Astrocyte (in vitro differentiated cells and primary cell): Measurements from ENCODE around the gene MCRS1. TPM values are rescaled to one million over a fixed set of nuclear protein-coding genes. Genes with fewer than 3 reads are reported as not detected.

Experiments used
- DNase-seq: peaks from one replicate; pipeline ENCODE4 v3.0.0-alpha.2; 2010; ENCODE audit warnings: low read depth
- FAIRE-seq: peaks from 2 replicates; lab custom pipeline; 2011; peaks lifted over from hg19 to GRCh38; lab: Jason Lieb, UNC
- H2AFZ ChIP-seq: 2 replicates; pipeline ENCODE4 v1.6.0; 2012; ENCODE audit warnings: low read depth, low read length, inconsistent platforms
- H3K27ac ChIP-seq: 2 replicates; pipeline ENCODE4 v1.5.1; 2011; ENCODE audit warnings: low read depth, low read length, inconsistent platforms
- H3K27me3 ChIP-seq: 2 replicates; pipeline ENCODE4 v1.6.0; 2011; ENCODE audit warnings: low read length, inconsistent platforms; ENCODE audit not compliant: insufficient read depth
- H3K36me3 ChIP-seq: 2 replicates; pipeline ENCODE4 v1.5.1; 2011; ENCODE audit warnings: low read length, inconsistent platforms; ENCODE audit not compliant: insufficient read depth
- H3K4me1 ChIP-seq: 2 replicates; pipeline ENCODE4 v1.5.1; 2011; ENCODE audit warnings: low read length, inconsistent platforms; ENCODE audit not compliant: insufficient read depth
- H3K4me2 ChIP-seq: 2 replicates; pipeline ENCODE4 v1.6.0; 2012; ENCODE audit warnings: low read length, inconsistent platforms
- H3K4me3 ChIP-seq: 2 replicates; pipeline ENCODE4 v1.5.1; 2011; ENCODE audit warnings: low read depth, mild to moderate bottlenecking, low read length, inconsistent platforms; ENCODE audit not compliant: insufficient read depth
- H3K79me2 ChIP-seq: 2 replicates; pipeline ENCODE4 v1.6.0; 2012; ENCODE audit warnings: mild to moderate bottlenecking, low read length, inconsistent platforms; ENCODE audit not compliant: insufficient read depth
- H3K9ac ChIP-seq: 2 replicates; pipeline ENCODE4 v1.6.0; 2012; ENCODE audit warnings: mild to moderate bottlenecking, low read length, inconsistent platforms
- H3K9me3 ChIP-seq: 2 replicates; pipeline ENCODE4 v1.5.1; 2012; ENCODE audit warnings: low read depth, mild to moderate bottlenecking, low read length, inconsistent platforms; ENCODE audit not compliant: insufficient read depth
- H4K20me1 ChIP-seq: 2 replicates; pipeline ENCODE4 v1.6.0; 2012; ENCODE audit warnings: low read length, inconsistent platforms; ENCODE audit not compliant: insufficient read depth
- H3K27ac Mint-ChIP-seq: one replicate; pipeline ENCODE4 v1.8.0; 2021; ENCODE audit warnings: mild to moderate bottlenecking, mixed read lengths; ENCODE audit not compliant: unreplicated experiment
- H3K27me3 Mint-ChIP-seq: one replicate; pipeline ENCODE4 v1.8.0; 2021; ENCODE audit warnings: low read depth, mixed read lengths; ENCODE audit not compliant: unreplicated experiment
- H3K36me3 Mint-ChIP-seq: one replicate; pipeline ENCODE4 v1.8.0; 2021; ENCODE audit warnings: low read depth, mixed read lengths; ENCODE audit not compliant: unreplicated experiment
- H3K4me1 Mint-ChIP-seq: one replicate; pipeline ENCODE4 v1.8.0; 2021; ENCODE audit warnings: low read depth, mixed read lengths; ENCODE audit not compliant: unreplicated experiment
- H3K4me3 Mint-ChIP-seq: one replicate; pipeline ENCODE4 v1.8.0; 2021; ENCODE audit warnings: mild to moderate bottlenecking, moderate library complexity, mixed read lengths; ENCODE audit not compliant: unreplicated experiment
- H3K9me3 Mint-ChIP-seq: one replicate; pipeline ENCODE4 v1.8.0; 2021; ENCODE audit warnings: mild to moderate bottlenecking, mixed read lengths; ENCODE audit not compliant: unreplicated experiment
- EZH2 ChIP-seq: IDR thresholded peaks from 2 replicates; pipeline ENCODE4 v1.6.1; 2012; ENCODE audit warnings: mild to moderate bottlenecking, low read length, inconsistent platforms; ENCODE audit not compliant: insufficient read depth
- total RNA-seq: library from RNA; stranded (reverse); gene quantifications from 2 replicates; pipeline ENCODE4 v1.2.1, GENCODE V29; 2021
- TF ChIP-seq, protein P1 (sequence below): IDR thresholded peaks from 2 replicates; pipeline ENCODE4 v1.5.1; 2011; ENCODE audit warnings: low read depth, mild to moderate bottlenecking, inconsistent platforms, low read length, moderate library complexity; ENCODE audit not compliant: insufficient read depth

MCRS1 gene
- total RNA-seq, 1 donor from 2014 or later: 45.2 TPM

DNA sequence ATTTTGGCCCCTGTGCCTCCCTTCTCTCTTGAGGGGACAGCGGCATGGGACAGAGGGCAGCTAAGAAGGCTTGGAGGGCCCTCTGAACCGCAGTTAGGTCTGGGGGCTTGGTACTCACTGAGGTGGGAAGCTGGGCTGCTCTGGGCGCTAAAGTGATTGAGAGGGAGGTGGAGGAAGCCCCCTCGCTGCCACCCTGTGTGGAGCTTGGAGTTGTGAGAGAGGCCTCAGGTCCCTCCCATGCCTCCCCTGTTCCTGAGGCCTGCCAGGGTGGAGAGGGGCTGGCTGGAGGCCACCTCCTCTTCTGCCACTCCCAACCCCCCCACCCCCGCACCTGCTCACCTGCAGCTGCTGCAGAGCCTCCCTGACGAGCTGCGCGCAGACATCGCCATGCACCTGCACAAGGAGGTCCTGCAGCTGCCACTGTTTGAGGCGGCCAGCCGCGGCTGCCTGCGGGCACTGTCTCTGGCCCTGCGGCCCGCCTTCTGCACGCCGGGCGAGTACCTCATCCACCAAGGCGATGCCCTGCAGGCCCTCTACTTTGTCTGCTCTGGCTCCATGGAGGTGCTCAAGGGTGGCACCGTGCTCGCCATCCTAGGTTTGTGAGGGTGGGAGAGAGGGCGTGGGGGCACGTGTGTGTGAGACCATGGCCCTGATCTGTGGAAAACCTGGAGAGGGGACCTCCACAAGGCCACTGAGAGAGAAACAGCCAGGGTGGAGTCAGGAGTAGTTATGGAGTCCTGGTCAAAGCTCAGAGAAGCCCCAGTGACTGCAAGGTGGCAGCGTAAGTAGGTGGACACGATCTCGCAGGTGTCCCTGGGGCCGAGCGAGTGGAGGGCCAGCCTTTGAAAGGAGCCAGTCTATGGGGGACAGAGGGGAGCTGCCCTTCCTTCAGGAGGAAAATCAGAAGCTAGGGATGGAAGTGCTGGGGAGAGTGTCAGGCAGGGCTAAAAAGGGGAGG, 17.9 kb downstream of the MCRS1 start:
- no peaks in the 10 kb centered on the region for H3K79me2 ChIP-seq
- H3K4me1 ChIP-seq: peaks cover 12% of the 10 kb centered on the region
- no peak overlapping the region for H3K27ac Mint-ChIP-seq
- H3K27ac ChIP-seq: no peak overlapping the region
- H3K27me3 ChIP-seq: peaks cover 29% of the 10 kb centered on the region
- H2AFZ ChIP-seq: peak overlapping the region; percentile 95
- TF ChIP-seq, protein P1, sequence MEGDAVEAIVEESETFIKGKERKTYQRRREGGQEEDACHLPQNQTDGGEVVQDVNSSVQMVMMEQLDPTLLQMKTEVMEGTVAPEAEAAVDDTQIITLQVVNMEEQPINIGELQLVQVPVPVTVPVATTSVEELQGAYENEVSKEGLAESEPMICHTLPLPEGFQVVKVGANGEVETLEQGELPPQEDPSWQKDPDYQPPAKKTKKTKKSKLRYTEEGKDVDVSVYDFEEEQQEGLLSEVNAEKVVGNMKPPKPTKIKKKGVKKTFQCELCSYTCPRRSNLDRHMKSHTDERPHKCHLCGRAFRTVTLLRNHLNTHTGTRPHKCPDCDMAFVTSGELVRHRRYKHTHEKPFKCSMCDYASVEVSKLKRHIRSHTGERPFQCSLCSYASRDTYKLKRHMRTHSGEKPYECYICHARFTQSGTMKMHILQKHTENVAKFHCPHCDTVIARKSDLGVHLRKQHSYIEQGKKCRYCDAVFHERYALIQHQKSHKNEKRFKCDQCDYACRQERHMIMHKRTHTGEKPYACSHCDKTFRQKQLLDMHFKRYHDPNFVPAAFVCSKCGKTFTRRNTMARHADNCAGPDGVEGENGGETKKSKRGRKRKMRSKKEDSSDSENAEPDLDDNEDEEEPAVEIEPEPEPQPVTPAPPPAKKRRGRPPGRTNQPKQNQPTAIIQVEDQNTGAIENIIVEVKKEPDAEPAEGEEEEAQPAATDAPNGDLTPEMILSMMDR: no peak
- no peak for TF ChIP-seq EZH2
- no peak for DNase-seq
- H3K36me3 Mint-ChIP-seq: peaks cover 2% of the 10 kb centered on the region
- H3K4me3 ChIP-seq: peak overlapping the region; percentile 13
- H3K36me3 ChIP-seq: no peaks in the 10 kb centered on the region
- peaks cover 69% of the 10 kb centered on the region for H3K27me3 Mint-ChIP-seq
- H3K4me3 Mint-ChIP-seq: no peak overlapping the region
- H3K9ac ChIP-seq: peak overlapping the region; percentile 54
- H3K4me1 Mint-ChIP-seq: no peaks in the 10 kb centered on the region
- no peak for FAIRE-seq
- H3K9me3 ChIP-seq: no peaks in the 10 kb centered on the region
- no peaks in the 10 kb centered on the region for H4K20me1 ChIP-seq
- peaks cover under 1% of the 10 kb centered on the region for H3K9me3 Mint-ChIP-seq
- H3K4me2 ChIP-seq: peak overlapping the region; percentile 86

DNA sequence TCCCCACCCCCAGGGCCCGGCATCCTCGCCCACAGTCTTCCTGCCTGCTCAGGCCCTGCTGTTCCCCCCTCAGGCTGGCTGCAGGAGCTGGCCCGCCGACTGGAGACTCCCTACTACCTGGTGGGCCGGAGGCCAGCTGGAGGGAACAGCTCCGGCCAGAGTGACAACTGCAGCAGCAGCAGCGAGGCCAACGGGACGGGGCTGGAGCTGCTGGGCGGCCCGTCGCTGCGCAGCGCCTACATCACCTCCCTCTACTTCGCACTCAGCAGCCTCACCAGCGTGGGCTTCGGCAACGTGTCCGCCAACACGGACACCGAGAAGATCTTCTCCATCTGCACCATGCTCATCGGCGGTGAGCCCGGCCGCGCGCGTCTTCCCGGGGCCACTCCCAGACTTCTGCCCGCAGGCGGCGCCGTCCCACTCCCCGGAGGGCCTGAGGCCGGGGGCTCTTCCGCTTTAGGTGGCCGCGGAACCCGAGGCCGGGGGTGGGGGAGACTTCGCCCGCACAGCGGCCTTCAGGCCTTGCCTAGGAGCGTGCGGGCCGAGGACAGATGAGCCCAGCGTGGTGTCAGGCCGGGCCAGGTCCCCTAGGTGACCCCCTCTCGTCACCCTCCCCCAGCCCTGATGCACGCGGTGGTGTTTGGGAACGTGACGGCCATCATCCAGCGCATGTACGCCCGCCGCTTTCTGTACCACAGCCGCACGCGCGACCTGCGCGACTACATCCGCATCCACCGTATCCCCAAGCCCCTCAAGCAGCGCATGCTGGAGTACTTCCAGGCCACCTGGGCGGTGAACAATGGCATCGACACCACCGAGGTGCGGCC, 18.9 kb downstream of the MCRS1 start:
- no peak overlapping the region for H3K27ac ChIP-seq
- peak overlapping the region; percentile 95 for H2AFZ ChIP-seq
- H3K27me3 ChIP-seq: peaks cover 35% of the 10 kb centered on the region
- H3K4me2 ChIP-seq: peak overlapping the region; percentile 86
- H3K4me1 ChIP-seq: peaks cover 12% of the 10 kb centered on the region
- H3K4me1 Mint-ChIP-seq: no peaks in the 10 kb centered on the region
- no peaks in the 10 kb centered on the region for H3K79me2 ChIP-seq
- peak; percentile 78 for TF ChIP-seq EZH2
- TF ChIP-seq, protein P1: no peak
- H3K9ac ChIP-seq: peak overlapping the region; percentile 54
- no peaks in the 10 kb centered on the region for H3K9me3 ChIP-seq
- H3K27ac Mint-ChIP-seq: no peak overlapping the region
- peaks cover 4% of the 10 kb centered on the region for H4K20me1 ChIP-seq
- H3K4me3 Mint-ChIP-seq: no peak overlapping the region
- peaks cover 78% of the 10 kb centered on the region for H3K27me3 Mint-ChIP-seq
- peak overlapping the region; percentile 41 for H3K4me3 ChIP-seq
- DNase-seq (no peak), FAIRE-seq (no peak)
- H3K36me3 Mint-ChIP-seq: peaks cover 2% of the 10 kb centered on the region
- H3K9me3 Mint-ChIP-seq: peaks cover 3% of the 10 kb centered on the region
- H3K36me3 ChIP-seq: no peaks in the 10 kb centered on the region
